Prostate gland (tissue), 2 donors: ENCODE results near the gene OTUB1.

Source experiments
- POLR2A ChIP-seq: fragments of 450-650 bp; IDR thresholded peaks from one replicate; pipeline ENCODE4 v1.6.1; 2016; ENCODE audit warnings: antibody characterized with exemption, mild to moderate bottlenecking
- POLR2AphosphoS5 ChIP-seq: sonication (generic); formaldehyde crosslinking; IDR thresholded peaks from one replicate; pipeline ENCODE4 v1.6.1; 2017; ENCODE audit warnings: antibody characterized with exemption
- TF ChIP-seq, protein P1 (sequence below), 4 experiments: fragments of 200-600 bp in 2 of 4; fragments of 450-650 bp in 2 of 4; sonication (generic) in 2 of 4; IDR thresholded peaks; 1 replicate in 3 of 4; 2 replicates in 1 of 4; pipeline ENCODE4 v1.5.1; 2016 to 2019; ENCODE audit warnings: antibody characterized with exemption in 4 of 4, mild to moderate bottlenecking in 2 of 4, moderate library complexity in 2 of 4

DNA sequence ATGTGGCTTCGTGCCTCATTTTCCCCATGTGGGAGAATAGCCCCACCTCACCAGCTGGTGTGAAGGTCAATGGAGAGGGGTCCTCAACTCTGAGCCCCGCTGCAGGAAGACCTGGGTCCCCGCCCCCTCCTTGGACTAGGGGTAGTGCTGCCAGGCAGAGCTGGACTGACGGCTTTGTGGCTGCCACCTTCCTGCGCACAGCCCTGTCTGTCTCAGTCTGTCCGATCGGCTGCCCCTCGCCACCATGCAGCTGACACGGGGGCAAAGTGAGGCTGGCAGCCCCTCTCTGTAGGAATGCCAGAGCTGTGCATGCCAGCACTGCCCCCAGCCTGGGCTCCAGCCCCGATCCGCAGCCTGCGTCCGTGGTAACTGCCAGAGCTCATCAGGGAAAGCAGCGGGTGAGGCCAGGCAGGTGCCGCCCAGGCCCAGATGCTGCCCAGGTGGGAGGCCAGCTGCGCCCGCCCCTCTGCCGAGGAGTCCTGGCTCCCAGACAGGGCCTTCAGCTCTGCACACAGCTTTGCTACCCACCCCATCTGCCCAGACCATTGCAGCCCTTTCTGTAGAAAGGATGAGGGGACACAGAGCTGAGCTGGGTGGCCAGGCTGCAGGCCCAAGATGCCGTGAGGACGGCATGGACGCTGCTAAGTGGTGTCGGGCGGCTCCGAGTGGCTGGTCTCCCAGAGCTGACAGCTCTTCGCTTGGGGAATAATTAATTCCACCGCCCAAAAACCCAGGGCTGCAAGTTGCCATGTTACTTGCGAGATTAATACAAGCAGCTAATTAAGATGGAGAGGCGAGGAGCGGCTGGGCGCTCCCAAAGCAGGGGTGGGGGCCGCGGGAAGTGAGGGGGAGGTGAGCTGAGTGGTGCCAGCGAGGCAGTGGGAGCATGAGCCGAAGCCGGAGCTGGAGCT lies 30.0 kb downstream of the OTUB1 start:
- TF ChIP-seq POLR2A (no peak), POLR2AphosphoS5 (no peak)
- TF ChIP-seq, protein P1, sequence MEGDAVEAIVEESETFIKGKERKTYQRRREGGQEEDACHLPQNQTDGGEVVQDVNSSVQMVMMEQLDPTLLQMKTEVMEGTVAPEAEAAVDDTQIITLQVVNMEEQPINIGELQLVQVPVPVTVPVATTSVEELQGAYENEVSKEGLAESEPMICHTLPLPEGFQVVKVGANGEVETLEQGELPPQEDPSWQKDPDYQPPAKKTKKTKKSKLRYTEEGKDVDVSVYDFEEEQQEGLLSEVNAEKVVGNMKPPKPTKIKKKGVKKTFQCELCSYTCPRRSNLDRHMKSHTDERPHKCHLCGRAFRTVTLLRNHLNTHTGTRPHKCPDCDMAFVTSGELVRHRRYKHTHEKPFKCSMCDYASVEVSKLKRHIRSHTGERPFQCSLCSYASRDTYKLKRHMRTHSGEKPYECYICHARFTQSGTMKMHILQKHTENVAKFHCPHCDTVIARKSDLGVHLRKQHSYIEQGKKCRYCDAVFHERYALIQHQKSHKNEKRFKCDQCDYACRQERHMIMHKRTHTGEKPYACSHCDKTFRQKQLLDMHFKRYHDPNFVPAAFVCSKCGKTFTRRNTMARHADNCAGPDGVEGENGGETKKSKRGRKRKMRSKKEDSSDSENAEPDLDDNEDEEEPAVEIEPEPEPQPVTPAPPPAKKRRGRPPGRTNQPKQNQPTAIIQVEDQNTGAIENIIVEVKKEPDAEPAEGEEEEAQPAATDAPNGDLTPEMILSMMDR (IDR thresholded peaks at IDR 0.05): no peak
